ENCODE results near the gene COL27A1.
"Not testable (repeated sequence)": the region's sequence is repeated elsewhere in the genome, so short reads cannot be mapped to it uniquely, and the experiment has no call there.

COL27A1 gene

GRCh38 chr9:114184866-114185265, 29.5 kb downstream of the COL27A1 start:
- no peak overlapping the region for H3K9ac ChIP-seq (ENCODE audit: low read length)
- H3K36me3 ChIP-seq (ENCODE audit: control insufficient read depth, low read depth, low read length): no peaks in the 10 kb centered on the region
- H3K9me3 ChIP-seq (ENCODE audit: control insufficient read depth, low read depth, low read length): no peaks in the 10 kb centered on the region
- H3K27ac ChIP-seq (ENCODE audit: low read length): no peak overlapping the region
- H3K4me3 ChIP-seq (ENCODE audit: low read length): no peak overlapping the region
- H3K27me3 ChIP-seq (ENCODE audit: control insufficient read depth, insufficient read depth, low read length): no peaks in the 10 kb centered on the region
- H3K4me1 ChIP-seq (ENCODE audit: control insufficient read depth, low read depth, low read length): no peaks in the 10 kb centered on the region

GRCh38 chr9:114185570-114186490, 30.5 kb downstream of the COL27A1 start:
- H3K27ac ChIP-seq (ENCODE audit: low read length): no peak overlapping the region
- H3K36me3 ChIP-seq (ENCODE audit: control insufficient read depth, low read depth, low read length): no peaks in the 10 kb centered on the region
- no peaks in the 10 kb centered on the region for H3K9me3 ChIP-seq (ENCODE audit: control insufficient read depth, low read depth, low read length)
- no peak overlapping the region for H3K9ac ChIP-seq (ENCODE audit: low read length)
- no peaks in the 10 kb centered on the region for H3K4me1 ChIP-seq (ENCODE audit: control insufficient read depth, low read depth, low read length)
- H3K27me3 ChIP-seq (ENCODE audit: control insufficient read depth, insufficient read depth, low read length): no peaks in the 10 kb centered on the region
- H3K4me3 ChIP-seq (ENCODE audit: low read length): no peak overlapping the region

- Histone ChIP-seq H3K4me1 (ENCODE audit: control insufficient read depth, low read depth, low read length) (no peaks in the 10 kb centered on the region), H3K4me3 (ENCODE audit: low read length) (no peak overlapping the region), H3K9ac (ENCODE audit: low read length) (no peak overlapping the region), H3K36me3 (ENCODE audit: control insufficient read depth, low read depth, low read length) (no peaks in the 10 kb centered on the region), H3K27ac (ENCODE audit: low read length) (no peak overlapping the region), H3K27me3 (ENCODE audit: control insufficient read depth, insufficient read depth, low read length) (no peaks in the 10 kb centered on the region), H3K9me3 (ENCODE audit: control insufficient read depth, low read depth, low read length) (no peaks in the 10 kb centered on the region)
These were observed 31.4 kb downstream of the COL27A1 start for GRCh38 chr9:114186605-114187289.

- no peaks in the 10 kb centered on the region for H3K4me1 ChIP-seq (ENCODE audit: control insufficient read depth, low read depth, low read length)
- no peak overlapping the region for H3K4me3 ChIP-seq (ENCODE audit: low read length)
- no peaks in the 10 kb centered on the region for H3K9me3 ChIP-seq (ENCODE audit: control insufficient read depth, low read depth, low read length)
- no peak overlapping the region for H3K9ac ChIP-seq (ENCODE audit: low read length)
- no peaks in the 10 kb centered on the region for H3K27me3 ChIP-seq (ENCODE audit: control insufficient read depth, insufficient read depth, low read length)
- H3K36me3 ChIP-seq (ENCODE audit: control insufficient read depth, low read depth, low read length): no peaks in the 10 kb centered on the region
- H3K27ac ChIP-seq (ENCODE audit: low read length): no peak overlapping the region
These were observed 32.5 kb downstream of the COL27A1 start for GRCh38 chr9:114187827-114188226.

- no peaks in the 10 kb centered on the region for H3K4me1 ChIP-seq (ENCODE audit: control insufficient read depth, low read depth, low read length)
- no peak overlapping the region for H3K4me3 ChIP-seq (ENCODE audit: low read length)
- no peak overlapping the region for H3K9ac ChIP-seq (ENCODE audit: low read length)
- H3K27me3 ChIP-seq (ENCODE audit: control insufficient read depth, insufficient read depth, low read length): no peaks in the 10 kb centered on the region
- no peak overlapping the region for H3K27ac ChIP-seq (ENCODE audit: low read length)
- no peaks in the 10 kb centered on the region for H3K36me3 ChIP-seq (ENCODE audit: control insufficient read depth, low read depth, low read length)
- H3K9me3 ChIP-seq (ENCODE audit: control insufficient read depth, low read depth, low read length): no peaks in the 10 kb centered on the region
These were observed 34.7 kb downstream of the COL27A1 start for GRCh38 chr9:114189823-114190562.

- no peak overlapping the region for H3K9ac ChIP-seq (ENCODE audit: low read length)
- no peaks in the 10 kb centered on the region for H3K36me3 ChIP-seq (ENCODE audit: control insufficient read depth, low read depth, low read length)
- H3K27me3 ChIP-seq (ENCODE audit: control insufficient read depth, insufficient read depth, low read length): no peaks in the 10 kb centered on the region
- no peak overlapping the region for H3K27ac ChIP-seq (ENCODE audit: low read length)
- no peaks in the 10 kb centered on the region for H3K9me3 ChIP-seq (ENCODE audit: control insufficient read depth, low read depth, low read length)
- no peak overlapping the region for H3K4me3 ChIP-seq (ENCODE audit: low read length)
- no peaks in the 10 kb centered on the region for H3K4me1 ChIP-seq (ENCODE audit: control insufficient read depth, low read depth, low read length)
These were observed 35.2 kb downstream of the COL27A1 start for GRCh38 chr9:114190563-114190905.

- H3K36me3 ChIP-seq (ENCODE audit: control insufficient read depth, low read depth, low read length): not testable (repeated sequence)
These were observed 36.1 kb downstream of the COL27A1 start for GRCh38 chr9:114191402-114191801.

GRCh38 chr9:114192539-114192938, 37.2 kb downstream of the COL27A1 start:
- Histone ChIP-seq H3K9ac (ENCODE audit: low read length) (no peak overlapping the region), H3K4me3 (ENCODE audit: low read length) (no peak overlapping the region), H3K27me3 (ENCODE audit: control insufficient read depth, insufficient read depth, low read length) (no peaks in the 10 kb centered on the region)

More at GRCh38 chr9:114191402-114191801, 36.1 kb downstream of the COL27A1 start:
- not testable (repeated sequence) for H3K4me3 ChIP-seq (ENCODE audit: low read length); H3K27me3 ChIP-seq (ENCODE audit: control insufficient read depth, insufficient read depth, low read length); H3K27ac ChIP-seq (ENCODE audit: low read length); H3K9me3 ChIP-seq (ENCODE audit: control insufficient read depth, low read depth, low read length); H3K4me1 ChIP-seq (ENCODE audit: control insufficient read depth, low read depth, low read length); H3K9ac ChIP-seq (ENCODE audit: low read length)

GRCh38 chr9:114193090-114193489, 37.8 kb downstream of the COL27A1 start:
- Histone ChIP-seq H3K36me3 (ENCODE audit: control insufficient read depth, low read depth, low read length) (no peaks in the 10 kb centered on the region), H3K9ac (ENCODE audit: low read length) (no peak overlapping the region), H3K27ac (ENCODE audit: low read length) (no peak overlapping the region), H3K9me3 (ENCODE audit: control insufficient read depth, low read depth, low read length) (no peaks in the 10 kb centered on the region), H3K4me3 (ENCODE audit: low read length) (no peak overlapping the region), H3K4me1 (ENCODE audit: control insufficient read depth, low read depth, low read length) (no peaks in the 10 kb centered on the region), H3K27me3 (ENCODE audit: control insufficient read depth, insufficient read depth, low read length) (no peaks in the 10 kb centered on the region)

More at GRCh38 chr9:114192539-114192938, 37.2 kb downstream of the COL27A1 start:
- no peak overlapping the region for H3K27ac ChIP-seq (ENCODE audit: low read length)
- no peaks in the 10 kb centered on the region for H3K36me3 ChIP-seq (ENCODE audit: control insufficient read depth, low read depth, low read length)
- no peaks in the 10 kb centered on the region for H3K4me1 ChIP-seq (ENCODE audit: control insufficient read depth, low read depth, low read length)
- no peaks in the 10 kb centered on the region for H3K9me3 ChIP-seq (ENCODE audit: control insufficient read depth, low read depth, low read length)

- Histone ChIP-seq H3K4me3 (ENCODE audit: low read length) (no peak overlapping the region), H3K27me3 (ENCODE audit: control insufficient read depth, insufficient read depth, low read length) (no peaks in the 10 kb centered on the region), H3K9me3 (ENCODE audit: control insufficient read depth, low read depth, low read length) (no peaks in the 10 kb centered on the region), H3K36me3 (ENCODE audit: control insufficient read depth, low read depth, low read length) (no peaks in the 10 kb centered on the region), H3K4me1 (ENCODE audit: control insufficient read depth, low read depth, low read length) (no peaks in the 10 kb centered on the region), H3K27ac (ENCODE audit: low read length) (no peak overlapping the region), H3K9ac (ENCODE audit: low read length) (no peak overlapping the region)
These were observed 40.8 kb downstream of the COL27A1 start for GRCh38 chr9:114196117-114196516.

GRCh38 chr9:114196979-114197622, 41.8 kb downstream of the COL27A1 start:
- H3K27ac ChIP-seq (ENCODE audit: low read length): no peak overlapping the region
- H3K4me3 ChIP-seq (ENCODE audit: low read length): no peak overlapping the region
- H3K27me3 ChIP-seq (ENCODE audit: control insufficient read depth, insufficient read depth, low read length): no peaks in the 10 kb centered on the region
- no peak overlapping the region for H3K9ac ChIP-seq (ENCODE audit: low read length)
- no peaks in the 10 kb centered on the region for H3K9me3 ChIP-seq (ENCODE audit: control insufficient read depth, low read depth, low read length)
- no peaks in the 10 kb centered on the region for H3K4me1 ChIP-seq (ENCODE audit: control insufficient read depth, low read depth, low read length)
- no peaks in the 10 kb centered on the region for H3K36me3 ChIP-seq (ENCODE audit: control insufficient read depth, low read depth, low read length)

Measured in iPS-18a (cell line).